SK-N-MC (cell line): ENCODE data around the gene ITPA.

Source experiments
- EZH2 ChIP-seq: fragments of 200-600 bp; sonication (generic); IDR thresholded peaks from one replicate; pipeline ENCODE4 v1.6.1; 2017; ENCODE audit warnings: antibody characterized with exemption
- FOXP2 ChIP-seq: optimal IDR thresholded peaks from 2 replicates; pipeline ENCODE3; 2011; ENCODE audit warnings: mild to moderate bottlenecking, moderate library complexity; ENCODE audit not compliant: insufficient read depth; ENCODE audit errors: extremely low read length, control extremely low read depth
- POLR2AphosphoS5 ChIP-seq: IDR thresholded peaks from 2 replicates; pipeline ENCODE4 v1.6.1; 2012; ENCODE audit warnings: mild to moderate bottlenecking, low read depth, low read length, borderline replicate concordance

DNA sequence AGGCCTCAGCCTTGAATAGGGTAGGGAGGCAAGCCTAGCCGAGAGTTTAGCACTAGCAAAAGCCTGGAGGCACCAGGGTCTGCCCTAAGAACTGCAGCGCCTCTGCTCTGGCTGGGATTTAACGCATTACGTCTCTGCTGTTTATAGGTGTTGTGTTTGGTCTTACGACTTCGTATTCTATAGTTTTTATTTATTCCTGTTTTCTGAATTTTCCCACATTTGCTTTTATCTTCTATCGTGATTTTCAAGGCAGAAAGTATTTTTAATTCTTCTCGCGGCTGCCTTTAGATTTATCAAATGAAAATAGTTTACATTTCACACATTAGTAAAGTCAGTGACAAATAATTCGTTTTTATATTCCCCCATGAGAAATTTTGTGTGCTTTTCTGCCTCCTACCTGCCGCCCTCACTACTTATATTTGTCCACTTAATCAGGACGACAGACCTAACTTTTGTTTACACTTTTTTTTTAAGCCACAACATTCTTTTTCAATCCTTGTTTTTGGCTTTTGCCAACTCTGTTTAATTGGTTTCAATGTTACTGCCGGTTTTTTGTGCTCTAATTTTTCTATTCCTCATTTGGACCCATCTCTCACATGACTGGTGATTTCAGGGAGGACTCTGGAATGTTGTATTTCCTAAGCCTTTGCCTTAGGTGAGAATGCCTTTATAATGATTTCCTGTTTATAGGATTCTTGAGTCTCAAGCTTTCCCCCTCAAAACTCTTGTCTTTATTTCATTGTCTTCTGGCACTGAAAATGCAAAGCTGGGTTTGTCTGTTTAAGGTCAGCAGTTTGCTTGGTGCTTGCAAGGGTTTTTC lies 34.6 kb upstream of the ITPA start:
- TF ChIP-seq POLR2AphosphoS5 (no peak; the same call in 1 of the 2 replicates), EZH2 (no peak), FOXP2 (no peak)
